ENCODE results near the gene NUMBL. TPM values are rescaled to one million over a fixed set of nuclear protein-coding genes. Genes with fewer than 3 reads are reported as not detected.

NUMBL gene
- total and polyA plus RNA-seq, 8 donors: 10.1 to 254 (median 18.7) TPM

GRCh38 chr19:40691421-40692211 is 1.2 kb upstream of the NUMBL start:
- Histone ChIP-seq H3K36me3 (peaks cover 2 to 55% (median 53%) of the 10 kb centered on the region in 4 donors), H3K4me3 (peak overlapping the region; percentile 59 to 74 (median 69)), H3K27ac (peak overlapping the region; percentile 73 to 93 (median 87)), H3K9me3 (no peaks in the 10 kb centered on the region), H3K4me1 (peaks cover 25 to 51% (median 38%) of the 10 kb centered on the region in 4 donors), H3K27me3 (no peaks in the 10 kb centered on the region)
- no peak for TF ChIP-seq POLR2AphosphoS5 (IDR thresholded peaks at IDR 0.05)
- TF ChIP-seq POLR2A (IDR thresholded peaks at IDR 0.05): no peak
- TF ChIP-seq CTCF (IDR thresholded peaks at IDR 0.05): no peak
- TF ChIP-seq EP300 (IDR thresholded peaks at IDR 0.05): no peak
- no peak for DNase-seq
- WGBS, 5 donors: 67 to 76% (median 73%) methylated on average over 15 to 24 of the region's 24 CpGs
- intact Hi-C loops (cut with DNase I; ENCODE audit: low total_unique reads): no loop called here

- intact Hi-C loops (cut with DNase I; ENCODE audit: low total_unique reads): no loop called here
- Histone ChIP-seq H3K9me3 (no peaks in the 10 kb centered on the region), H3K36me3 (peaks cover 7 to 55% (median 53%) of the 10 kb centered on the region in 4 donors), H3K27me3 (no peaks in the 10 kb centered on the region), H3K27ac (peak overlapping the region; percentile 73 to 93 (median 87)), H3K4me1 (peaks cover 25 to 51% (median 38%) of the 10 kb centered on the region in 4 donors), H3K4me3 (peak overlapping the region; percentile 59 to 74 (median 69))
- 1 to 5% (median 2%) methylated on average over 30 to 56 of the region's 56 CpGs for WGBS, 5 donors
- no peak for TF ChIP-seq POLR2A (IDR thresholded peaks at IDR 0.05)
- no peak for TF ChIP-seq CTCF (IDR thresholded peaks at IDR 0.05)
- peak; percentile 5 to 70 (median 54) for TF ChIP-seq POLR2AphosphoS5 (IDR thresholded peaks at IDR 0.05)
- peak; percentile 75 for TF ChIP-seq EP300 (IDR thresholded peaks at IDR 0.05)
- DNase-seq: peak; percentile 96 to 98
Observed at GRCh38 chr19:40690693-40691420, 406 bp upstream of the NUMBL start.

- DNase-seq: peak in 1 of 2 donors; percentile 62
- TF ChIP-seq POLR2AphosphoS5 (IDR thresholded peaks at IDR 0.05) (no peak), EP300 (IDR thresholded peaks at IDR 0.05) (no peak), CTCF (IDR thresholded peaks at IDR 0.05) (no peak), POLR2A (IDR thresholded peaks at IDR 0.05) (no peak)
- 44 to 68% (median 63%) methylated on average over 5 to 18 of the region's 18 CpGs for WGBS, 5 donors
- intact Hi-C loops (cut with DNase I; ENCODE audit: low total_unique reads): no loop called here
- Histone ChIP-seq H3K36me3 (peaks cover 17 to 55% (median 54%) of the 10 kb centered on the region in 4 donors), H3K4me1 (peaks cover 25 to 51% (median 38%) of the 10 kb centered on the region in 4 donors), H3K27ac (peak overlapping the region; percentile 52 to 93 (median 87)), H3K9me3 (no peaks in the 10 kb centered on the region), H3K4me3 (peak overlapping the region; percentile 59 to 74 (median 69)), H3K27me3 (no peaks in the 10 kb centered on the region)
Observed at GRCh38 chr19:40689339-40690049, 957 bp downstream of the NUMBL start.

GRCh38 chr19:40688987-40689338 is 1.5 kb downstream of the NUMBL start:
- Histone ChIP-seq H3K27me3 (no peaks in the 10 kb centered on the region), H3K27ac (peak overlapping the region in 4 of 5 donors; percentile 84 to 93 (median 88)), H3K9me3 (no peaks in the 10 kb centered on the region), H3K4me1 (peaks cover 25 to 51% (median 38%) of the 10 kb centered on the region in 4 donors), H3K4me3 (peak overlapping the region; percentile 59 to 74 (median 69)), H3K36me3 (peaks cover 17 to 55% (median 53%) of the 10 kb centered on the region in 4 donors)
- 55 to 82% (median 74%) methylated on average over 4 of the region's 4 CpGs for WGBS, 5 donors
- intact Hi-C loops (cut with DNase I; ENCODE audit: low total_unique reads): no loop called here
- no peak for DNase-seq
- TF ChIP-seq POLR2A (IDR thresholded peaks at IDR 0.05) (no peak), EP300 (IDR thresholded peaks at IDR 0.05) (no peak), POLR2AphosphoS5 (IDR thresholded peaks at IDR 0.05) (no peak), CTCF (IDR thresholded peaks at IDR 0.05) (no peak)
